ENCODE results near the gene CAMTA1.

CAMTA1 gene

GRCh38 chr1:6985549-6986276 is 200.5 kb downstream of the CAMTA1 start:
- DNase-seq, result no peak

- no peak for DNase-seq
These were observed 201.0 kb downstream of the CAMTA1 start for GRCh38 chr1:6986281-6986680.

DNA sequence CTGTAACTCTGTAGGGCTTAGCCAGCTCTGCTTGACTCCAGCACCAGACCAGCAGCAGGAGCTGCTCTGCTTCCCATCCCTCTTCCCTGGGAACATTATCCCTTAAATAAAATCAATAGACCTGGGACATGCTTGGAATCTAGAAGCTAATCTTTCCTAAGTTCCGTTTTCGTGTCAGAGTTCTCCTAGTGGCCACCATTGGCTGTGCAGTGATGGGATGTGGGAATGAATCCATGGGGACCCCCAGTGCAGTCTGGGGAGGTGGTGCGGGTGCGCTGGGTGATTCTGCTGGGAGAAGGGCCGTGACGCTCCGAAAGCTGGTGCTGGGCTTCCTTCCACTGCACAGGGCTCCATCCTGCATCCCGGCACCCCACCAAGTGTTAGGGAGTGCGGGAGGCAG is 202.7 kb downstream of the CAMTA1 start:
- DNase-seq, result no peak

DNA sequence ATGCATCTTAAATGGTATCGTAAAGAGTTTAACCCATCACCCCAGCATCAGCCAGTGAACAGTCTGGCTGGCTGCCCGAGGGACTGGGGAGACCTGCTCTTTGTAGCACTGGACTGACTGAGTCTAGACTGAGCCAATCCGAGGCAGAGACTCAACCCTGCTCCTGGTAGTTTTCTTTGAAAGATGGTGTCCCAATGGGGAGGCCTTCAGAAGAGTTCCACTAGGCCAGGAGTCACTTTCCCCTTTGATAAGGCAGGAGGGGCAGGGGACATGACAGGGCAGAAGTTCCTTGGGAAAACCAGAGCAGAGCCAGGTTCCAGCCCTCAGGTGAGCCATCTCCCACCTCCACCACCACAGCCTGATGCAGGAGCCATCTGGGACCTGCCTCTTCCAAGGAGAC is 203.5 kb downstream of the CAMTA1 start:
- DNase-seq, result no peak

GRCh38 chr1:6989212-6990159 is 204.2 kb downstream of the CAMTA1 start:
- DNase-seq, result no peak

GRCh38 chr1:6991266-6991665 is 206.0 kb downstream of the CAMTA1 start:
- no peak for DNase-seq

DNA sequence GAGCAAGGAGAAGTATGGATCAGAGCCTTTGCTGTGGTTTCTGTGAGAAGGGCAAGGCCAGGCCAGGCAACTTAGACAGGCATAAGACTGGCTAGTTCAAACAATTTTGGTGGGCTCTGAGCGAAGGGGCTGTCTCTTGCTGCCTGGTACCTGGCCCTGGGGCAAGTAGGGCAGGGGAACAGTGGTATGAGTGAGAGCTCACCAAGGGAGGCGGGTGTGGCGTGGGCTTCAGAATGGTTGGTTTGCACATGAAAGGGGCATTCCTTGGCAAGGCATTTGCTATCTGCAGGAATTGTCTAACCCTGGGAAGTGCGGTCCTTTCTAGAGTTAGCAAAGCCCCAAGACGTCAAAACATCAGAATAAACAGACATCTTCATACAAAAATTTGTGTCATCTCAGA is 210.5 kb downstream of the CAMTA1 start:
- DNase-seq, result no peak

DNA sequence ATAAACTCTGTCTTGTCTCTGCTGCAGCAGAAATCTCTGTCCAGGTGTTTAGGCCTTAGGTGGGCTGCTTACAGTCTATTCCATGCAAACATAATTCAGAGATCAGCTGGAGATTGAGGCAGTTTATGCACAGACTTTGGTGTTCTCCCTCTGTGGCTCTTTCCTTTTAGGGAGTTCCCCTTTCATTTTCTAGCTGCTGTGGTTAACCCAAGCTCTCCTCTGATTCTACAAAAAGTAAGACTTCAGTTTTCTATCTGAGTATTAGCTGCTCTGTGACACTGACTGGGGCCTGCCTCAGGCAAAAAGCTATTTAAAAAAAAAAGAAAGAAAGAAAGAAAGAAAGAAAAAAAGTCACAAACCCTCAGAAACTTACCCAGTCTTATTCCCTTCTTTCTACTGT is 211.1 kb downstream of the CAMTA1 start:
- DNase-seq, result no peak

- no peak for DNase-seq
These were observed 211.6 kb downstream of the CAMTA1 start for GRCh38 chr1:6996866-6997265.

- no peak for DNase-seq
These were observed 213.0 kb downstream of the CAMTA1 start for GRCh38 chr1:6998267-6998666.

DNA sequence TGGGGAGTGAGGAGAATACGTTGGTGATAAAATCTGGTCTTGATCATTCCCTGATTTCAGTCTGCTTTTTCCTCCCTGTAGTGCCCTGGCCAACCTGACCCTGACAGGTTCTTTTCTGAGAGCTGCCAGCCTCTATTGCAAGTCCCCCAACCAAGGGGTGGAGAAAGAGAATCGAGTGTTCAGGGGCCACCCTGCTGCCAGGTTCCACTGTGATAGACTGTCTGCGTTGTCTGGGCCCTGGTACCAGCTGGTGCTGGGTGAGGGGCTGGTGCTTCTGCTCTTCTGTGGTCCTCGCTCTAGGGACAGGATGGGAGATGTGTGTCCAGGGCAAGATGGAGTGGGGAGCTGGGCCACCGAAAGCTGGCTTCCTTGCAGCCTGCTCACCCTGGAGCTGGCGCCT is 214.6 kb downstream of the CAMTA1 start:
- no peak for DNase-seq

DNA sequence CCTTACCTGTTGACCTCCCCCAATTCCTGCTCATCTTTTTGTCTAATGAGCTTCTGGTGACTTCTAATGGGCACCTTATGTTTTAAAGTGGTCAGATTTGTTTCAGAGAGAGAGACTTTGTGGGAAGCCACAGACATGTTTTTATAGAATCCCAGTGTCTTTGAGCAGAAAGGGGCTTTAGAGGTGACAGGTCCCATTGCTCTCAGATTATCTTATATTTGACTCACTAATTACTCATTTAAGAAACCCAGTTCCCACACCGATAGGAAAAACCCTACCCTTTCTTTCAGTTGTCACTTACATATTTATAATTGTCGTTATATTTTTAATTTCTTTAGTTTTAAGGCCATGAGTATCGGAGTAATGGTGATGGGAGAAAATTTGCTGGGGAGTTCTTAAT is 215.5 kb downstream of the CAMTA1 start:
- no peak for DNase-seq

GRCh38 chr1:7002728-7003127 is 217.5 kb downstream of the CAMTA1 start:
- DNase-seq, result no peak

- no peak for DNase-seq
These were observed 218.4 kb downstream of the CAMTA1 start for GRCh38 chr1:7003676-7004075.

DNA sequence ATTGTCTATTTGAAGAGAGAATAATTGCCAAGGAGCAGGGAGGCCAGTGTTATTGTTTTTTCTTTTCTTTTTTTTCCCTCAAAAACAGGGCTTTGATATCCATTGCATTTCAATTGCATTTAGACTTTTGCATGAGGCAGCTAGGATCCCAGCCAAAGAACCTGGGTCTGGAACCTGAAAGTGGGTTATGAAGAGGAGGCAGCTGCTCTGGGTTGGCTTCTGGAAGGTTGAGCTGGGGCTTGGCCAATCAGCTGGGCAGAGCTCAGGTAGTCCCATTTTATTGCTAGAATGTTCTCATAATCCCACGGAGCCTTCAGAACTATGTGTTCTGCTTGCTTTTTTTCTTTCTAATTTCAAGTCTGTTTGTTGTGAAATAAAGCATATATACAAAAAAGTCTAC is 218.9 kb downstream of the CAMTA1 start:
- DNase-seq, result no peak

GRCh38 chr1:7005762-7006161 is 220.5 kb downstream of the CAMTA1 start:
- DNase-seq, result no peak

- no peak for DNase-seq
These were observed 222.0 kb downstream of the CAMTA1 start for GRCh38 chr1:7006996-7007871.

GRCh38 chr1:7007902-7008301 is 222.6 kb downstream of the CAMTA1 start:
- no peak for DNase-seq

- no peak for DNase-seq
These were observed 223.1 kb downstream of the CAMTA1 start for GRCh38 chr1:7008331-7008730.

DNA sequence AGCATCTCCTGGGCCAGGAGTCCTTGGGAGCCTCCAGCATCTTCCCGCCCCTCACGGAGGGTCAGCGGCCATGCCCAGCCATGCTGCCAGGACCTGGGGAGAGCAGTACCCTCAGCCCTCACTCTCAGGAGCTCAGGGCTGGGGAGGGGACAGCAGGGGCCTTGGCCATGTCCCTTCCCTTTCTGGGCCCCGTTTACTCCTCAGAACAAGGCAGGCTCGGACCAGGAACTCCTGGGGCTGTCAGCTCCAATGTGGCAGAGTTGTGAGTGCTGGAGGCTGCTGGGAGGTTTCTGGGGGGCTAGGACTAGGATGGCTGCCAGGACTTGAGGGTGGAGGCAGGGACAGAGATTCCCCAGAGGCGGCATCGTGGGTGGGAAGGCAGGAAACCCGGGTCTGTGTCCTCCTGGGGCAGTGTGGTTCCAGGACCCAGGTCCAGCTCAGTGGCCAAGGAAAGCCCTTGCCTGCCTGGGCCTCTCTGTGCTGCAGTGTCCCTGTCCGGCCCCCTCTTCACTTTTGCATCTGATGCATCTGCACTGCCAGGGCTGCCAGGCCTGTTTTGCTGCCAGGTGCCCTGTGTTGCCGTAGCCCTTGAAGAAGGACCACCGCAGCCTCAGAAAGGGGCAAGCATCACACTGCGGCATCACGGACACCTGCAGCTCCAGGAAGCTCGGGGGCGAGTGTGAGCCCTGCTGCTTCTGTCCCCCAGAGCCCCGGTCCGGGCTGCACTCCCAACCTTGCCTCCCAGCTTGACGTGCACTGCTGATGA is 223.9 kb downstream of the CAMTA1 start:
- DNase-seq, result no peak

DNA sequence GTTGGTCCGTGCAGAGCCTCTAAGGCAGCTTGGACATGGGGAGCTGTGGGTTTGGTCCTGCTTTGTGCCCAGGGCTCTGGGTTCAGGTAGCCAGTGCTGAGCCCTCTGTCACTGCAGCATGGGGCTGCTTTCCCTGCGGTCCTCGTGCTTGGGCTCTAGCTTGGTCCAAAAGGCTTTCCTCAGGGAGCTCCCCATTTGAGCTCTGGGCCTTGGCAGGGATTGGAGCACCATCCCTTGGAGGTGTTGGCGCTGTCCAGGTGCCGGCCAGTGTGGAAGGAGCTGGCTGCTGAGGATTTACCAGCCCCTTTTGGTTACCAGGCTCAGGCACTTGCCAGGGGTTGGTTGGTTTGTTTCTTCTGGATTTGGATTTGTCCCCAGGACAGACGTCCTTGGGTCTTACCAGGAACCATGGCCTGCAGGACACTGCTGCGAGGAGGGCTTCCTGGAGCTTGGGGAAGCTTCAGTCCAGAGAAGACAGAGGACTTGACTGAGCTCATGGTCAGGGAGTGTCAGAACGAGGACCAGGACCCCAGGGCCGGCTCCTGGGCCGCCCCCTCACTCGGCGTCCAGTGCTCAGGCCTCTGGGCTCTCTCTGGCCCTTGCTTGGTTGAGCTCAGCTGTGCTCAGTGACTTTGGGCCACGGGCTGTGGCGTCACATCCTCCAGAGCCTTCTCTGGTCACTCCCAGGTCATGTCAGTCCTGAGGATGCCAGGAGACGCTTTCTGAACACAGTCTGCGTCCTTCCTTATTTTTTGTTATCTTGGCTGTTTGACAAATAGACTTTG is 224.7 kb downstream of the CAMTA1 start:
- DNase-seq, result no peak
